WERI-Rb-1 (cell line): ENCODE measurements around the gene TRIM67.

Experiments
- DNase-seq: peaks from one replicate; pipeline ENCODE4 v3.0.0-alpha.2; 2020
- H3K27ac ChIP-seq: fragments of 250-450 bp; sonication (Bioruptor Pico); 2 replicates; pipeline ENCODE4 v1.5.1; 2020; ENCODE audit warnings: mild to moderate bottlenecking, moderate library complexity
- H3K27me3 ChIP-seq: fragments of 250-450 bp; sonication (Bioruptor Pico); 2 replicates; pipeline ENCODE4 v1.5.1; 2021; ENCODE audit warnings: mild to moderate bottlenecking, low read depth, moderate library complexity; ENCODE audit not compliant: insufficient read depth, severe bottlenecking
- H3K36me3 ChIP-seq: fragments of 250-450 bp; sonication (Bioruptor Pico); 2 replicates; pipeline ENCODE4 v1.5.1; 2020; ENCODE audit warnings: mild to moderate bottlenecking, moderate library complexity
- H3K4me3 ChIP-seq: 2 replicates; pipeline ENCODE4 v1.5.1; 2011; ENCODE audit warnings: low read depth, mild to moderate bottlenecking, control low read depth, low read length
- H3K9me3 ChIP-seq: fragments of 250-450 bp; sonication (Bioruptor Pico); 2 replicates; pipeline ENCODE4 v1.5.1; 2021; ENCODE audit warnings: mild to moderate bottlenecking, moderate library complexity; ENCODE audit not compliant: severe bottlenecking
- CTCF ChIP-seq: IDR thresholded peaks from 2 replicates; pipeline ENCODE4 v1.5.1; 2011; ENCODE audit warnings: low read depth, mild to moderate bottlenecking, control low read depth, inconsistent platforms, low read length

TRIM67 gene

GRCh38 chr1:231177226-231177625, 15.4 kb downstream of the TRIM67 start:
- DNase-seq, result no peak
- Histone ChIP-seq H3K9me3 (no peaks in the 10 kb centered on the region), H3K4me3 (no peak overlapping the region), H3K27me3 (no peaks in the 10 kb centered on the region), H3K27ac (no peak overlapping the region), H3K36me3 (no peaks in the 10 kb centered on the region)
- no peak for TF ChIP-seq CTCF

GRCh38 chr1:231177936-231178335, 16.1 kb downstream of the TRIM67 start:
- Histone ChIP-seq H3K4me3 (no peak overlapping the region), H3K27me3 (no peaks in the 10 kb centered on the region), H3K27ac (no peak overlapping the region), H3K36me3 (no peaks in the 10 kb centered on the region), H3K9me3 (no peaks in the 10 kb centered on the region)
- no peak for DNase-seq
- TF ChIP-seq CTCF, result no peak

- TF ChIP-seq CTCF, result no peak
- no peaks in the 10 kb centered on the region for H3K9me3 ChIP-seq
- H3K27me3 ChIP-seq, result no peaks in the 10 kb centered on the region
- H3K36me3 ChIP-seq, result no peaks in the 10 kb centered on the region
- H3K27ac ChIP-seq, result no peak overlapping the region
- no peak for DNase-seq
- H3K4me3 ChIP-seq, result no peak overlapping the region
Observed at GRCh38 chr1:231178970-231179369, 17.1 kb downstream of the TRIM67 start.

GRCh38 chr1:231180034-231180433, 18.2 kb downstream of the TRIM67 start:
- H3K27ac ChIP-seq, result no peak overlapping the region
- H3K27me3 ChIP-seq, result no peaks in the 10 kb centered on the region
- H3K4me3 ChIP-seq, result no peak overlapping the region
- no peaks in the 10 kb centered on the region for H3K36me3 ChIP-seq
- H3K9me3 ChIP-seq, result no peaks in the 10 kb centered on the region
- TF ChIP-seq CTCF, result no peak
- no peak for DNase-seq

- no peaks in the 10 kb centered on the region for H3K27me3 ChIP-seq
- no peak overlapping the region for H3K27ac ChIP-seq
- H3K9me3 ChIP-seq, result no peaks in the 10 kb centered on the region
- no peak overlapping the region for H3K4me3 ChIP-seq
- no peaks in the 10 kb centered on the region for H3K36me3 ChIP-seq
- no peak for TF ChIP-seq CTCF
- DNase-seq, result no peak
Observed at GRCh38 chr1:231181271-231181670, 19.4 kb downstream of the TRIM67 start.

- Histone ChIP-seq H3K9me3 (no peaks in the 10 kb centered on the region), H3K4me3 (no peak overlapping the region), H3K27me3 (no peaks in the 10 kb centered on the region), H3K27ac (no peak overlapping the region), H3K36me3 (no peaks in the 10 kb centered on the region)
- DNase-seq, result no peak
- no peak for TF ChIP-seq CTCF
Observed at GRCh38 chr1:231182317-231182716, 20.5 kb downstream of the TRIM67 start.
